Measurements from ENCODE around the gene DDX5. TPM values are rescaled to one million over a fixed set of nuclear protein-coding genes. Genes with fewer than 3 reads are reported as not detected.
A peak's percentile ranks its signal among the peaks of the same experiment; 100 is the strongest.

Gene DDX5
- 100 to 1,000 TPM; 218 to 431 (median 344) TPM for total RNA-seq
- long read RNA-seq, transcript DDX5-201 (13 exons, 2,554 nt): major isoform, 44 of 72 reads
- long read RNA-seq, transcript DDX5-215 (12 exons, 3,558 nt): minor isoform, 9 of 72 reads
- long read RNA-seq, partial matches to known transcripts: 10 of 72 reads
- long read RNA-seq, other reads (novel, unspliced or antisense): 9 of 72 reads

GRCh38 chr17:64506201-64506575, at the start of gene DDX5:
TSS of gene DDX5 (minus strand) at chr17:64506289. CDS start at chr17:64506119, 170 bp downstream.
- Histone ChIP-seq H3K9me3 (no peaks in the 10 kb centered on the region), H3K27me3 (no peaks in the 10 kb centered on the region), H3K36me3 (peaks cover 24 to 60% (median 41%) of the 10 kb centered on the region in 4 donors), H3K27ac (peak within 1 kb of the TSS; percentile 97 to 99 (median 99)), H3K4me3 (peak within 1 kb of the TSS; percentile 87 to 96 (median 87)), H3K4me1 (peaks cover 0 to 37% (median 8%) of the 10 kb centered on the region in 4 donors)
- TF ChIP-seq, protein P1, sequence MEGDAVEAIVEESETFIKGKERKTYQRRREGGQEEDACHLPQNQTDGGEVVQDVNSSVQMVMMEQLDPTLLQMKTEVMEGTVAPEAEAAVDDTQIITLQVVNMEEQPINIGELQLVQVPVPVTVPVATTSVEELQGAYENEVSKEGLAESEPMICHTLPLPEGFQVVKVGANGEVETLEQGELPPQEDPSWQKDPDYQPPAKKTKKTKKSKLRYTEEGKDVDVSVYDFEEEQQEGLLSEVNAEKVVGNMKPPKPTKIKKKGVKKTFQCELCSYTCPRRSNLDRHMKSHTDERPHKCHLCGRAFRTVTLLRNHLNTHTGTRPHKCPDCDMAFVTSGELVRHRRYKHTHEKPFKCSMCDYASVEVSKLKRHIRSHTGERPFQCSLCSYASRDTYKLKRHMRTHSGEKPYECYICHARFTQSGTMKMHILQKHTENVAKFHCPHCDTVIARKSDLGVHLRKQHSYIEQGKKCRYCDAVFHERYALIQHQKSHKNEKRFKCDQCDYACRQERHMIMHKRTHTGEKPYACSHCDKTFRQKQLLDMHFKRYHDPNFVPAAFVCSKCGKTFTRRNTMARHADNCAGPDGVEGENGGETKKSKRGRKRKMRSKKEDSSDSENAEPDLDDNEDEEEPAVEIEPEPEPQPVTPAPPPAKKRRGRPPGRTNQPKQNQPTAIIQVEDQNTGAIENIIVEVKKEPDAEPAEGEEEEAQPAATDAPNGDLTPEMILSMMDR (IDR thresholded peaks at IDR 0.05): no peak
- TF ChIP-seq POLR2A (IDR thresholded peaks at IDR 0.05): peak; percentile 95
- peak; percentile 79 to 88 (median 84) for ATAC-seq
- WGBS (ENCODE audit: insufficient coverage, low coverage, low lambda C conversion rate, missing lambda C conversion rate): 1% methylated on average over 12 of the region's 31 CpGs
- DNase-seq: peak; percentile 97 to 98 (median 98)
- intact Hi-C loops (cut with DNase I): no loop called here

DNA sequence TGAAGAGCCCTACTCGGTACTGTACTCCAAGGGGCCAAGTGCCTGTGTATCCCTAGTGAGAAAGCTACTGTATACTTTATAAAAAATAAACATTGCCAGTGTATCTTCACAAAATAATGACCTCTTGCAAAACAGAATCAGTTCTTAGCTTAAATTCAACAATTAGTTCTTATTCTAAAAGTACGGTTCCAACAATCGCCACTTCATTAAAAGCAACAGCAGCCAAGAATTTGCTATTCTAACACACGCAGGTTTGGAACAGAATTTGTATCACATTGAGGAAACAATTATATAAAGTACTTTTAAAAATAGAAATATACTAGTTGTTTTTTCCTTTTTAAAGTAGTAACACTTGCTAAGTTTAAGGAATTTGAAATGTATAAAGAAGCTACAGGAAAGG, 49.2 kb upstream of the DDX5 start:
- no peaks in the 10 kb centered on the region for H3K4me1 ChIP-seq
- TF ChIP-seq, protein P1 (IDR thresholded peaks at IDR 0.05): no peak
- TF ChIP-seq POLR2A (IDR thresholded peaks at IDR 0.05): no peak
- DNase-seq: no peak
- WGBS (ENCODE audit: insufficient coverage, low coverage, low lambda C conversion rate, missing lambda C conversion rate): 84% methylated on average over 4 of the region's 4 CpGs
- intact Hi-C loops (cut with DNase I): no loop called here
- no peak overlapping the region for H3K4me3 ChIP-seq
- H3K27me3 ChIP-seq: no peaks in the 10 kb centered on the region
- H3K9me3 ChIP-seq: no peaks in the 10 kb centered on the region
- no peak overlapping the region for H3K27ac ChIP-seq
- no peak for ATAC-seq
- H3K36me3 ChIP-seq: peaks cover 0 to 3% (median 0%) of the 10 kb centered on the region in 4 donors

DNA sequence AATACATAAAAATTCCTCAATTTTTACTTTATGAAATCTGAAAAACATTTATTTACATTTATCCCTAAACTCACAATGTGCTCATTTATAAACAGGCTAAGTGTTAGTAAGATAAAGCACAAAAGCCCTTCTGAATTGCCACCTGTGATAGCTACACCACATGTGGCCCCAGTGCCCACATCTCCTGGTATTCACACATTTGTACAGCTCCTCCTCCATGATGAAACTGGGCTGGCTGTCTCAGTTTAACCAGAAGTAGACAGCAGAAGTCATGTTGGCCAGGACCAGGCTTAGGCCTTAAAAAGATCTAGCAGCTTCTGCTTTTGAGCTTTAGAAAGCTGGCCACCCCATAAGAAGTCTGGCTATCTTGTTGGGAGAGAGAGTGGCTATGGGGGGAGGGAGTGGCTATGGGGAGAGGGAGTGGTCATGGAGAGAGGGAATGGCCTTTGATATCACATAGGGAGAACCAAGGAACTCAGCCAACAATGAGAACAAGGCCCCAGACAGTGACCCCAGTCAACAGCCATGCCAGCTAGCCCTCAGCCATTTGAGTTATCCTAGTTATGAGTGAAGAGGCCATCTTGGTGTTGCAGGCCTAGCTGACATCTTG, 48.0 kb upstream of the DDX5 start:
- H3K9me3 ChIP-seq: no peaks in the 10 kb centered on the region
- ATAC-seq (no peak), DNase-seq (no peak)
- peaks cover 0 to 1% (median 0%) of the 10 kb centered on the region in 4 donors for H3K36me3 ChIP-seq
- H3K4me1 ChIP-seq: no peaks in the 10 kb centered on the region
- no peak for TF ChIP-seq POLR2A (IDR thresholded peaks at IDR 0.05)
- TF ChIP-seq, protein P1 (IDR thresholded peaks at IDR 0.05): no peak
- no peak overlapping the region for H3K4me3 ChIP-seq
- intact Hi-C loops (cut with DNase I): no loop called here
- H3K27ac ChIP-seq: no peak overlapping the region
- H3K27me3 ChIP-seq: no peaks in the 10 kb centered on the region

DNA sequence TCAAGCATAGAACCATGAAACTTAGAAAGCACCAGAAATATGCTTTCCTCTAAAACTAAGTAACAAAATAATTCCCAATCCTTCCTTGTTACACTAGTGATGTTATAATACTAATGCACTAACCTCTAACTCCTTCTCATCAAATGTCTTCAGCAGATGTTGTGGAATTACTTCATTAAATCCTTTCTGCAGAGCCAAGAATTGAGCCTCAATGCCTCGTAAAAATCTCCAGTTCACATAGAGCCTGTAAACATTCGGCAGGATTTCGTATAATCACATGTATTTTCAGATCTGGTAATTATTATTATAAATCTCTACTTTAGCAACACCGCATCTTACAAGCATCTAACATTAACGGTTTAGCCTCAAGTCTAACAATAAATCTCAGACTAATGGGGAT, 45.4 kb upstream of the DDX5 start:
- 98% methylated on average over 5 of the region's 5 CpGs for WGBS (ENCODE audit: insufficient coverage, low coverage, low lambda C conversion rate, missing lambda C conversion rate)
- intact Hi-C loops (cut with DNase I): no loop called here
- TF ChIP-seq, protein P1 (IDR thresholded peaks at IDR 0.05): no peak
- TF ChIP-seq POLR2A (IDR thresholded peaks at IDR 0.05): no peak

More for the DNA sequence above, 45.4 kb upstream of the DDX5 start:
- H3K27me3 ChIP-seq: no peaks in the 10 kb centered on the region
- no peak overlapping the region for H3K4me3 ChIP-seq
- peaks cover 0 to 4% (median 2%) of the 10 kb centered on the region in 4 donors for H3K36me3 ChIP-seq
- H3K4me1 ChIP-seq: no peaks in the 10 kb centered on the region
- DNase-seq (no peak), ATAC-seq (no peak)
- H3K27ac ChIP-seq: no peak overlapping the region
- H3K9me3 ChIP-seq: no peaks in the 10 kb centered on the region

Measured in right lobe of liver (tissue), 6 donors.